Ovary (tissue), 3 donors: Measurements from ENCODE around the gene SPATA2L.

Experiments
- EP300 ChIP-seq: sonication (generic); formaldehyde crosslinking; IDR thresholded peaks from one replicate; pipeline ENCODE4 v1.6.1; 2017; ENCODE audit warnings: antibody characterized with exemption
- POLR2A ChIP-seq: fragments of 450-650 bp; IDR thresholded peaks from one replicate; pipeline ENCODE4 v1.6.1; 2017; ENCODE audit warnings: antibody characterized with exemption, mild to moderate bottlenecking, moderate library complexity
- TF ChIP-seq, protein P1 (sequence below), 3 donors: fragments of 450-650 bp in 2 of 3; fragments of 200-600 bp in 1 of 3; IDR thresholded peaks; one replicate each; pipeline versions ENCODE4 v1.5.1 to v1.8.0; 2016 to 2022; ENCODE audit warnings: antibody characterized with exemption in 3 of 3, mild to moderate bottlenecking in 1 of 3
- donor health status: DM: no; HTN: no; CAD: no.

- TF ChIP-seq, protein P1, sequence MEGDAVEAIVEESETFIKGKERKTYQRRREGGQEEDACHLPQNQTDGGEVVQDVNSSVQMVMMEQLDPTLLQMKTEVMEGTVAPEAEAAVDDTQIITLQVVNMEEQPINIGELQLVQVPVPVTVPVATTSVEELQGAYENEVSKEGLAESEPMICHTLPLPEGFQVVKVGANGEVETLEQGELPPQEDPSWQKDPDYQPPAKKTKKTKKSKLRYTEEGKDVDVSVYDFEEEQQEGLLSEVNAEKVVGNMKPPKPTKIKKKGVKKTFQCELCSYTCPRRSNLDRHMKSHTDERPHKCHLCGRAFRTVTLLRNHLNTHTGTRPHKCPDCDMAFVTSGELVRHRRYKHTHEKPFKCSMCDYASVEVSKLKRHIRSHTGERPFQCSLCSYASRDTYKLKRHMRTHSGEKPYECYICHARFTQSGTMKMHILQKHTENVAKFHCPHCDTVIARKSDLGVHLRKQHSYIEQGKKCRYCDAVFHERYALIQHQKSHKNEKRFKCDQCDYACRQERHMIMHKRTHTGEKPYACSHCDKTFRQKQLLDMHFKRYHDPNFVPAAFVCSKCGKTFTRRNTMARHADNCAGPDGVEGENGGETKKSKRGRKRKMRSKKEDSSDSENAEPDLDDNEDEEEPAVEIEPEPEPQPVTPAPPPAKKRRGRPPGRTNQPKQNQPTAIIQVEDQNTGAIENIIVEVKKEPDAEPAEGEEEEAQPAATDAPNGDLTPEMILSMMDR (IDR thresholded peaks at IDR 0.05) = no peak
- TF ChIP-seq EP300 (no peak), POLR2A (no peak)
Measured at GRCh38 chr16:89685916-89686315, 15.6 kb downstream of the SPATA2L start.
